Kidney epithelial cell (primary cell): ENCODE measurements around the gene EVPL. TPM values are rescaled to one million over a fixed set of nuclear protein-coding genes. Genes with fewer than 3 reads are reported as not detected.

Experiments
- DNase-seq: peaks from one replicate; pipeline ENCODE4 v3.0.0-alpha.2; 2010; ENCODE audit warnings: low read depth
- H3K27me3 ChIP-seq: 2 replicates; pipeline ENCODE4 v1.6.0; 2011; ENCODE audit warnings: low read length; ENCODE audit not compliant: control insufficient read depth, insufficient read depth
- H3K36me3 ChIP-seq: 2 replicates; pipeline ENCODE4 v1.5.1; 2011; ENCODE audit warnings: low read length; ENCODE audit not compliant: control insufficient read depth, insufficient read depth
- H3K4me3 ChIP-seq: 2 replicates; pipeline ENCODE4 v1.5.1; 2011; ENCODE audit warnings: low read depth, mild to moderate bottlenecking, control low read depth, low read length
- total RNA-seq: library from RNA; depleted of rRNA; stranded (reverse); fragments of >200 nt; gene quantifications from 2 replicates; pipeline ENCODE4 v1.2.3, GENCODE V29; 2015
- TF ChIP-seq, protein P1 (sequence below): IDR thresholded peaks from 2 replicates; pipeline ENCODE4 v1.5.1; 2011; ENCODE audit warnings: mild to moderate bottlenecking, moderate library complexity, low read length, control low read depth, inconsistent platforms; ENCODE audit not compliant: insufficient read depth, poor library complexity, severe bottlenecking

The EVPL gene
- total RNA-seq, 1 donor from 2014 or later: 8.8 TPM

DNA sequence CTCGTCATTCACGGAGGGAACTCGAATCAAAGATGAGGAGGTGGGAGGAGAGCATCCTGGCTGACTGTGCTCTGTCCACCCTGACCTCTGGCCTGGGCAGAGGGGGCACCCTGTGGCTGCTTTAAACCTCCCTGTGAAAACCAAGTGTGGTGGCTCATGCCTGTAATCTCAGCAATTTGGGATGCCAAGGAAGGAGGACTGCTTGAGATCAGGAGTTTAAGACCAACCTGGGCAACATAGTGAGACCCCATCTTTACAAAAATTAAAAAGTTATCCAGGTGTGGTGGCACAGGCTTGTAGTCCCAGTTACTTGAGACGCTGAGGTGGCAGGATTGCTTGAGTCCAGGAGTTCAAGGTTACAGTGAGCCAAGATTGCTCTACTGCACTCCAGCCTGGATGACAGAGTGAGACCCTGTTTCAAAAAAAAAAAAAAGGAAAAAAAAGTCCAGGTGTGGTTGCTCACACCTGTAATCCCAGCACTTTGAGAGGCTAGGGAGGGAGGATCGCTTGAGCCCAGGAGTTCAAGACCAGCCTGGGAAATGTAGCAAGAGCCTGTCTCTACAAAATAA, 32.2 kb downstream of the EVPL start:
- no peak overlapping the region for H3K4me3 ChIP-seq
- H3K36me3 ChIP-seq: no peaks in the 10 kb centered on the region
- DNase-seq: no peak
- H3K27me3 ChIP-seq: no peaks in the 10 kb centered on the region
- TF ChIP-seq, protein P1, sequence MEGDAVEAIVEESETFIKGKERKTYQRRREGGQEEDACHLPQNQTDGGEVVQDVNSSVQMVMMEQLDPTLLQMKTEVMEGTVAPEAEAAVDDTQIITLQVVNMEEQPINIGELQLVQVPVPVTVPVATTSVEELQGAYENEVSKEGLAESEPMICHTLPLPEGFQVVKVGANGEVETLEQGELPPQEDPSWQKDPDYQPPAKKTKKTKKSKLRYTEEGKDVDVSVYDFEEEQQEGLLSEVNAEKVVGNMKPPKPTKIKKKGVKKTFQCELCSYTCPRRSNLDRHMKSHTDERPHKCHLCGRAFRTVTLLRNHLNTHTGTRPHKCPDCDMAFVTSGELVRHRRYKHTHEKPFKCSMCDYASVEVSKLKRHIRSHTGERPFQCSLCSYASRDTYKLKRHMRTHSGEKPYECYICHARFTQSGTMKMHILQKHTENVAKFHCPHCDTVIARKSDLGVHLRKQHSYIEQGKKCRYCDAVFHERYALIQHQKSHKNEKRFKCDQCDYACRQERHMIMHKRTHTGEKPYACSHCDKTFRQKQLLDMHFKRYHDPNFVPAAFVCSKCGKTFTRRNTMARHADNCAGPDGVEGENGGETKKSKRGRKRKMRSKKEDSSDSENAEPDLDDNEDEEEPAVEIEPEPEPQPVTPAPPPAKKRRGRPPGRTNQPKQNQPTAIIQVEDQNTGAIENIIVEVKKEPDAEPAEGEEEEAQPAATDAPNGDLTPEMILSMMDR: no peak

DNA sequence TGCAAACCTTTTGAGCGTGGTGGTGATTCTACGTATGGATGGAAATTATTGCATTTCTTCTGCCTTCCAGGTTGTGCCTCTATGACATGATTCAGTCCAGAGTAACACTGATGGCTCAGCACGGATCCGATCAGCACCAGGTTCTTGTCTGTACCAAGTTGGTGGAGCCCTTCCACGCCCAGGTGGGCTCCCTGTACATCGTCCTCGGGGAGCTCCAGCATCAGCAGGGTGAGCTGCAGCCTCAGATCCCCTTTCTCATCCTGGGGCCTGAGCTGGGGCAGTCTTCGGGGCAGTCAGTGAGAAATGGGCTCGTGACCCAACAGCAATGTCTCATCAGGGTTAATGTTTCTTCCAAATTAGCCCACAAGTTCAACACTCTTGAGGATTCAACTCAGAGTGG, 35.7 kb downstream of the EVPL start:
- no peaks in the 10 kb centered on the region for H3K27me3 ChIP-seq
- DNase-seq: no peak
- H3K36me3 ChIP-seq: no peaks in the 10 kb centered on the region
- no peak overlapping the region for H3K4me3 ChIP-seq
- TF ChIP-seq, protein P1: no peak

DNA sequence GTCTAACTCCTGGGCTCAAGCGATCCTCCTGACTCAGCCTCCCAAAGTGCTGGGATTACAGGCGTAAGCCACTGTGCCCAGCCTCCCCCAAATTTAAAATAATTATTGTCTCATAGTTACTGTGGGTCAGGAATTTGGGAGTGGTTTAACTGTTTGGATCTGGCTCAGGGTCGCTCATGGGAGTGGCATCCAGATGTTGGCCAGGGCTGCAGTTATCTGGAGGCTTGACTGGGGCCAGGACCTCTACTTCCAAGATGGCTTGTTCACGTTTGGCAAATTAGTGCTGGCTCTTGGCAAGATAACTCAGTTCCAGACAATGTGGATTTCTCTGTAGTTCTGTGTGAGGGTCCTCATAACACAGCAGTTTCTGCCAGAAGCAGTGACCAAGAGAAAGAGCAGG, 40.1 kb downstream of the EVPL start:
- Histone ChIP-seq H3K4me3 (no peak overlapping the region), H3K36me3 (no peaks in the 10 kb centered on the region), H3K27me3 (no peaks in the 10 kb centered on the region)
- no peak for DNase-seq
- TF ChIP-seq, protein P1: no peak

DNA sequence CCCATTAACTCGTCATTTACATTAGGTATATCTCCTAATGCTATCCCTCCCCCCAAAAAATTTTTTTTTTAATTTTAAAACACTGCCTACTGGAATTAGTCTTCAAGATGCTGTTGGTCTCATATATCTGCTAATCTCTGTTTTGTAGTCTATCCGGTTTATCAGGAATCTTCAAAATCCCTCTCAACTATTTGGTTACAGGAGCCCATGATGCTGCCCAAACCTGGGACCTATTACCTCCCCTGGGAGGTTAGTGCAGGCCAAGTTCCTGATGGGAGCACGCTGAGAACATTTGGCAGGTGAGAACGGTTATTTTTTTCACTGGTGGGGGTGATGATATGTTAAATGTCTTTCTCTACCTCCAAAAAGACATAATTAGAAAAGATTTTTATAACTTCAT, 41.1 kb downstream of the EVPL start:
- H3K27me3 ChIP-seq: no peaks in the 10 kb centered on the region
- no peak overlapping the region for H3K4me3 ChIP-seq
- TF ChIP-seq, protein P1: no peak
- DNase-seq: no peak
- no peaks in the 10 kb centered on the region for H3K36me3 ChIP-seq

DNA sequence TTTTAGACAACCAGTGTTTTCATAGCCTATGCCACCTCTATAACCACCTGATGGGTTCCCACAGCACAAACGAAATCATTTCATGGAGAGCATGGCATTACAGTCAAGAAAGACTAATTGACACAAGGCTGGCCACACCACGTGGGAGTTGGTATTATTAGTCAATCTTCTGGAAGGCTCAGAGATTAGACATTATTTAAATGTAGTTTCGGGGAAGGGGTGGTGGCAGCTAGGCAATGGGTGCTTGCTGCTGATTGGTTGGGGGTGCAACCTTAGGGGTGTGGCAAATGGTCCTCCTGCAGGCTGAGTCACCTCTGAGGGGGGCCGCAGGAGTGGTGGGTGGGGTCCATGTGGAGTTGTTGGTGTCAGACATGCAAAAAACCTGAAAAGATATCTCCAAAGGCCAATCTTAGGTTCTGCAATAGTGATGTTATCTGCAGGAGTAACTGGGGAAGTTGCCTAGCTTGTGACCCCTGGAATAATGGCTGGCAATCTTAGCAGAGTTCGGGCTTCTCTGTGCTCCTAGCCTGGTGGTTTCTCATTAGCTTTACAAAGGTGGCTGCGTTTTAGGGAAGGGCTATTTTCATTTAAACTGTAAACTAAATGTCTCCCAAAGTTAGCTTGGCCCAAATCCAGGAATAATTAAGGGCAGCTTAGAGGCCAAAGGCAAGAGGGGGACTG, 43.5 kb downstream of the EVPL start:
- H3K27me3 ChIP-seq: no peaks in the 10 kb centered on the region
- TF ChIP-seq, protein P1: no peak
- DNase-seq: no peak
- no peaks in the 10 kb centered on the region for H3K36me3 ChIP-seq
- H3K4me3 ChIP-seq: no peak overlapping the region
